ENCODE results near the gene BTBD19.

DNA sequence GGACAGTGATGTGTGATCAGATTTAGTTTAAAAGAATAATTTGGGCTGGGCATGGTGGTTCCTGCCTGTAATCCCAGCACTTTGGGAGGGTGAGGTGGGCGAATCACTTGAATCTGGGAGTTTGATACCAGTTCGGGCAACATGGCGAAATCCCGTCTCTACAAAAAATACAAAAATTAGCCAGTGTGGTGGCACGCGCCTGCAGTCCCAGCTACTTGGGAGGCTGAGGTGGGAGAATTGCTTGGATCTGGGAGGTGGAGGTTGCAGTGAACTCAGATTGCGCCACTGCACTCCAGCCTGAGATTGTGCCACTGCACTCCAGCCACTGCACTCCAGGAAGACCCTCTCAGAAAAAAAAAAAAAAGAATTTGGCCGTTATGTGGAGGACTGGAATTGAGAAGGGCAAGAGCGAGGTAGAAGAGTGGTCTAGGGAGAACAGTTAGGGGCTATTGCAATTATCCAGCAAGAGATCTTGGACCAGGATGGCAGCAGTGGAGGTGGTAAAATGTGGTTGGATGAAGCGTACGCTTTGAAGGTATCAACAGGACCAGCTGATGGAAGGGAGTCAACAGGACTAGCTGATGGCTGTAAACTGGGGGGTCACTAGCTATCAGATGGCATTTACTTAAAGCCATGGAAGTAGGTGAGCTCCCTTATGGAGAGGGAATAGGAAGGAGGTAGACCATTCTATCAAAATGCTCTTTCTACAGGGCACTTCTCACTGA is 9.6 kb downstream of the BTBD19 start:
- TF ChIP-seq, protein P1, sequence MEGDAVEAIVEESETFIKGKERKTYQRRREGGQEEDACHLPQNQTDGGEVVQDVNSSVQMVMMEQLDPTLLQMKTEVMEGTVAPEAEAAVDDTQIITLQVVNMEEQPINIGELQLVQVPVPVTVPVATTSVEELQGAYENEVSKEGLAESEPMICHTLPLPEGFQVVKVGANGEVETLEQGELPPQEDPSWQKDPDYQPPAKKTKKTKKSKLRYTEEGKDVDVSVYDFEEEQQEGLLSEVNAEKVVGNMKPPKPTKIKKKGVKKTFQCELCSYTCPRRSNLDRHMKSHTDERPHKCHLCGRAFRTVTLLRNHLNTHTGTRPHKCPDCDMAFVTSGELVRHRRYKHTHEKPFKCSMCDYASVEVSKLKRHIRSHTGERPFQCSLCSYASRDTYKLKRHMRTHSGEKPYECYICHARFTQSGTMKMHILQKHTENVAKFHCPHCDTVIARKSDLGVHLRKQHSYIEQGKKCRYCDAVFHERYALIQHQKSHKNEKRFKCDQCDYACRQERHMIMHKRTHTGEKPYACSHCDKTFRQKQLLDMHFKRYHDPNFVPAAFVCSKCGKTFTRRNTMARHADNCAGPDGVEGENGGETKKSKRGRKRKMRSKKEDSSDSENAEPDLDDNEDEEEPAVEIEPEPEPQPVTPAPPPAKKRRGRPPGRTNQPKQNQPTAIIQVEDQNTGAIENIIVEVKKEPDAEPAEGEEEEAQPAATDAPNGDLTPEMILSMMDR (IDR thresholded peaks at IDR 0.05), result no peak
- TF ChIP-seq POLR2A (IDR thresholded peaks at IDR 0.05), result no peak

All from body of pancreas (tissue), 4 donors.